ENCODE data around the gene ADAMTS20.
"Not testable (repeated sequence)": the region's sequence is repeated elsewhere in the genome, so short reads cannot be mapped to it uniquely, and the experiment has no call there.

Gene ADAMTS20

GRCh38 chr12:43578782-43579181 lies 26.8 kb upstream of the ADAMTS20 start:
- H3K9me3 ChIP-seq (ENCODE audit: low read depth, low read length): no peaks in the 10 kb centered on the region
- no peak for TF ChIP-seq FOXP2 (optimal IDR thresholded peaks at IDR 0.05; ENCODE audit: control extremely low read depth, extremely low read length, insufficient read depth)
- TF ChIP-seq EZH2 (IDR thresholded peaks at IDR 0.05): no peak
- TF ChIP-seq POLR2AphosphoS5 (IDR thresholded peaks at IDR 0.05; ENCODE audit: borderline replicate concordance, low read depth, low read length): no peak
- H3K27ac ChIP-seq: peak overlapping the region; percentile 32; the same call in 1 of the 2 replicates
- H3K36me3 ChIP-seq (ENCODE audit: insufficient read depth, low read length): no peaks in the 10 kb centered on the region
- peak overlapping the region; percentile 55 for H3K4me3 ChIP-seq
- DNase-seq (ENCODE audit: low read depth, low spot score): no peak
- no peak overlapping the region for H3K9ac ChIP-seq (ENCODE audit: insufficient read length)

- Histone ChIP-seq H3K9ac (ENCODE audit: insufficient read length) (no peak overlapping the region), H3K4me3 (peak overlapping the region; percentile 38; the same call in 1 of the 2 replicates), H3K9me3 (ENCODE audit: low read depth, low read length) (no peaks in the 10 kb centered on the region), H3K27ac (no peak overlapping the region), H3K36me3 (ENCODE audit: insufficient read depth, low read length) (no peaks in the 10 kb centered on the region)
- no peak for TF ChIP-seq EZH2 (IDR thresholded peaks at IDR 0.05)
- no peak for TF ChIP-seq POLR2AphosphoS5 (IDR thresholded peaks at IDR 0.05; ENCODE audit: borderline replicate concordance, low read depth, low read length)
- DNase-seq (ENCODE audit: low read depth, low spot score): no peak
Observed at GRCh38 chr12:43577381-43577780, 25.4 kb upstream of the ADAMTS20 start.

- no peak overlapping the region for H3K27ac ChIP-seq
- no peak overlapping the region for H3K4me3 ChIP-seq
- no peaks in the 10 kb centered on the region for H3K36me3 ChIP-seq (ENCODE audit: insufficient read depth, low read length)
- TF ChIP-seq POLR2AphosphoS5 (IDR thresholded peaks at IDR 0.05; ENCODE audit: borderline replicate concordance, low read depth, low read length) (no peak), FOXP2 (optimal IDR thresholded peaks at IDR 0.05; ENCODE audit: control extremely low read depth, extremely low read length, insufficient read depth) (no peak), EZH2 (IDR thresholded peaks at IDR 0.05) (no peak)
- DNase-seq (ENCODE audit: low read depth, low spot score): no peak
- H3K9ac ChIP-seq (ENCODE audit: insufficient read length): no peak overlapping the region
- H3K9me3 ChIP-seq (ENCODE audit: low read depth, low read length): no peaks in the 10 kb centered on the region
Observed at GRCh38 chr12:43576162-43576561, 24.2 kb upstream of the ADAMTS20 start.

- H3K9ac ChIP-seq (ENCODE audit: insufficient read length): no peak overlapping the region
- H3K36me3 ChIP-seq (ENCODE audit: insufficient read depth, low read length): no peaks in the 10 kb centered on the region
- TF ChIP-seq EZH2 (IDR thresholded peaks at IDR 0.05): no peak
- no peak for TF ChIP-seq POLR2AphosphoS5 (IDR thresholded peaks at IDR 0.05; ENCODE audit: borderline replicate concordance, low read depth, low read length)
- no peak for TF ChIP-seq FOXP2 (optimal IDR thresholded peaks at IDR 0.05; ENCODE audit: control extremely low read depth, extremely low read length, insufficient read depth)
- H3K9me3 ChIP-seq (ENCODE audit: low read depth, low read length): no peaks in the 10 kb centered on the region
- no peak overlapping the region for H3K27ac ChIP-seq
- H3K4me3 ChIP-seq: no peak overlapping the region
- DNase-seq (ENCODE audit: low read depth, low spot score): no peak
Observed at GRCh38 chr12:43571885-43572284, 19.9 kb upstream of the ADAMTS20 start.

- peaks cover 4% of the 10 kb centered on the region; the same call in 1 of the 2 replicates for H3K9me3 ChIP-seq (ENCODE audit: low read depth, low read length)
- DNase-seq (ENCODE audit: low read depth, low spot score): no peak
- no peaks in the 10 kb centered on the region for H3K36me3 ChIP-seq (ENCODE audit: insufficient read depth, low read length)
- H3K27ac ChIP-seq: no peak overlapping the region
- TF ChIP-seq POLR2AphosphoS5 (IDR thresholded peaks at IDR 0.05; ENCODE audit: borderline replicate concordance, low read depth, low read length) (no peak), FOXP2 (optimal IDR thresholded peaks at IDR 0.05; ENCODE audit: control extremely low read depth, extremely low read length, insufficient read depth) (no peak)
- H3K4me3 ChIP-seq: no peak overlapping the region
- H3K9ac ChIP-seq (ENCODE audit: insufficient read length): no peak overlapping the region
Observed at GRCh38 chr12:43556057-43556456, 4.1 kb upstream of the ADAMTS20 start.

GRCh38 chr12:43551279-43551970 lies 578 bp downstream of the ADAMTS20 start:
- H3K9me3 ChIP-seq (ENCODE audit: low read depth, low read length): peaks cover under 1% of the 10 kb centered on the region; the same call in 1 of the 2 replicates
- DNase-seq (ENCODE audit: low read depth, low spot score): no peak
- H3K9ac ChIP-seq (ENCODE audit: insufficient read length): no peak overlapping the region
- TF ChIP-seq FOXP2 (optimal IDR thresholded peaks at IDR 0.05; ENCODE audit: control extremely low read depth, extremely low read length, insufficient read depth) (no peak), POLR2AphosphoS5 (IDR thresholded peaks at IDR 0.05; ENCODE audit: borderline replicate concordance, low read depth, low read length) (no peak), EZH2 (IDR thresholded peaks at IDR 0.05) (no peak)
- H3K27ac ChIP-seq: no peak overlapping the region
- H3K36me3 ChIP-seq (ENCODE audit: insufficient read depth, low read length): no peaks in the 10 kb centered on the region
- peak overlapping the region; percentile 79 for H3K4me3 ChIP-seq

- Histone ChIP-seq H3K9ac (ENCODE audit: insufficient read length) (no peak overlapping the region), H3K9me3 (ENCODE audit: low read depth, low read length) (no peaks in the 10 kb centered on the region), H3K27ac (no peak overlapping the region), H3K4me3 (no peak overlapping the region), H3K36me3 (ENCODE audit: insufficient read depth, low read length) (no peaks in the 10 kb centered on the region)
- TF ChIP-seq POLR2AphosphoS5 (IDR thresholded peaks at IDR 0.05; ENCODE audit: borderline replicate concordance, low read depth, low read length) (no peak), EZH2 (IDR thresholded peaks at IDR 0.05) (no peak), FOXP2 (optimal IDR thresholded peaks at IDR 0.05; ENCODE audit: control extremely low read depth, extremely low read length, insufficient read depth) (no peak)
- DNase-seq (ENCODE audit: low read depth, low spot score): no peak
Observed at GRCh38 chr12:43550831-43551271, 1.2 kb downstream of the ADAMTS20 start.

GRCh38 chr12:43544703-43545102 lies 7.3 kb downstream of the ADAMTS20 start:
- no peak for DNase-seq (ENCODE audit: low read depth, low spot score)
- no peaks in the 10 kb centered on the region for H3K9me3 ChIP-seq (ENCODE audit: low read depth, low read length)
- no peak overlapping the region for H3K4me3 ChIP-seq
- no peak overlapping the region for H3K9ac ChIP-seq (ENCODE audit: insufficient read length)
- H3K36me3 ChIP-seq (ENCODE audit: insufficient read depth, low read length): no peaks in the 10 kb centered on the region
- H3K27ac ChIP-seq: no peak overlapping the region
- TF ChIP-seq FOXP2 (optimal IDR thresholded peaks at IDR 0.05; ENCODE audit: control extremely low read depth, extremely low read length, insufficient read depth): no peak
- no peak for TF ChIP-seq EZH2 (IDR thresholded peaks at IDR 0.05)
- no peak for TF ChIP-seq POLR2AphosphoS5 (IDR thresholded peaks at IDR 0.05; ENCODE audit: borderline replicate concordance, low read depth, low read length)

- DNase-seq (ENCODE audit: low read depth, low spot score): no peak
- TF ChIP-seq FOXP2 (optimal IDR thresholded peaks at IDR 0.05; ENCODE audit: control extremely low read depth, extremely low read length, insufficient read depth) (no peak), POLR2AphosphoS5 (IDR thresholded peaks at IDR 0.05; ENCODE audit: borderline replicate concordance, low read depth, low read length) (no peak), EZH2 (IDR thresholded peaks at IDR 0.05) (no peak)
- no peaks in the 10 kb centered on the region for H3K9me3 ChIP-seq (ENCODE audit: low read depth, low read length)
Observed at GRCh38 chr12:43540470-43540869, 11.5 kb downstream of the ADAMTS20 start.

GRCh38 chr12:43537675-43538074 lies 14.3 kb downstream of the ADAMTS20 start:
- H3K4me3 ChIP-seq; H3K36me3 ChIP-seq (ENCODE audit: insufficient read depth, low read length); H3K27ac ChIP-seq; DNase-seq (ENCODE audit: low read depth, low spot score); H3K9me3 ChIP-seq (ENCODE audit: low read depth, low read length); H3K9ac ChIP-seq (ENCODE audit: insufficient read length): not testable (repeated sequence)

More at GRCh38 chr12:43540470-43540869, 11.5 kb downstream of the ADAMTS20 start:
- no peak overlapping the region for H3K27ac ChIP-seq
- no peak overlapping the region for H3K9ac ChIP-seq (ENCODE audit: insufficient read length)
- no peaks in the 10 kb centered on the region for H3K36me3 ChIP-seq (ENCODE audit: insufficient read depth, low read length)
- H3K4me3 ChIP-seq: no peak overlapping the region

Measured in SK-N-MC (cell line).